WTC11 (cell line): Measurements from ENCODE around the gene HDAC7. TPM values are rescaled to one million over a fixed set of nuclear protein-coding genes. Genes with fewer than 3 reads are reported as not detected.

Experiments used
- ATAC-seq: fragments of 200-7000 bp; cut with Tn5 transposase; 2 replicates; pipeline ENCODE4 v1.10.0; 2021; ENCODE audit warnings: mild to moderate bottlenecking, moderate library complexity
- CTCF ChIA-PET: fragments of 300-600 bp; sonication (Branson Sonifier 250); formaldehyde crosslinking; loops from one replicate; lab custom pipeline; 2021; ENCODE audit warnings: antibody characterized with exemption; lab: Charles Lee
- POLR2A ChIA-PET: fragments of 350-600 bp; sonication (Branson Sonifier 250); formaldehyde crosslinking; loops from one replicate; lab custom pipeline; 2021; ENCODE audit warnings: antibody characterized with exemption; lab: Charles Lee
- DNase-seq: peaks from one replicate; pipeline ENCODE4 v3.0.0; 2021; ENCODE audit warnings: low spot score
- H3K27ac Mint-ChIP-seq: 2 replicates; pipeline ENCODE4 v1.8.0; 2021; ENCODE audit warnings: mixed read lengths
- H3K27me3 Mint-ChIP-seq: 2 replicates; pipeline ENCODE4 v1.8.0; 2021; ENCODE audit warnings: low read depth, mild to moderate bottlenecking, moderate library complexity, mixed read lengths
- H3K36me3 Mint-ChIP-seq: 2 replicates; pipeline ENCODE4 v1.8.0; 2021; ENCODE audit warnings: mixed read lengths
- H3K4me1 Mint-ChIP-seq: 2 replicates; pipeline ENCODE4 v1.8.0; 2022; ENCODE audit warnings: mixed read lengths
- H3K4me3 Mint-ChIP-seq: 2 replicates; pipeline ENCODE4 v1.8.0; 2021; ENCODE audit warnings: mild to moderate bottlenecking, moderate library complexity, mixed read lengths
- H3K9me3 Mint-ChIP-seq: 2 replicates; pipeline ENCODE4 v1.8.0; 2021; ENCODE audit warnings: mixed read lengths
- AR ChIP-seq: fragments of 250-450 bp; sonication (Bioruptor Pico); IDR thresholded peaks from 2 replicates; pipeline ENCODE4 v1.9.0; 2021; ENCODE audit warnings: mild to moderate bottlenecking
- E2F1 ChIP-seq: sonication (generic); formaldehyde crosslinking; IDR thresholded peaks from 2 replicates; pipeline ENCODE4 v1.8.0; 2022; ENCODE audit warnings: mild to moderate bottlenecking, missing genetic modification reagents
- ELF4 ChIP-seq: sonication (generic); formaldehyde crosslinking; IDR thresholded peaks from 2 replicates; pipeline ENCODE4 v1.8.1; 2022; ENCODE audit warnings: low read depth, mild to moderate bottlenecking, moderate library complexity, missing genetic modification reagents
- ETV6 ChIP-seq: sonication (generic); formaldehyde crosslinking; IDR thresholded peaks from 2 replicates; pipeline ENCODE4 v1.8.1; 2022; ENCODE audit warnings: mild to moderate bottlenecking, missing genetic modification reagents
- GRHL2 ChIP-seq: fragments of 250-450 bp; sonication (Bioruptor Pico); IDR thresholded peaks from 2 replicates; pipeline ENCODE4 v1.8.0; 2022; ENCODE audit warnings: mild to moderate bottlenecking, moderate library complexity; ENCODE audit not compliant: insufficient replicate concordance, severe bottlenecking
- HMGXB4 ChIP-seq: sonication (generic); formaldehyde crosslinking; IDR thresholded peaks from 2 replicates; pipeline ENCODE4 v1.8.1; 2023; ENCODE audit warnings: mild to moderate bottlenecking, moderate library complexity, missing genetic modification reagents
- SMAD3 ChIP-seq: sonication (generic); formaldehyde crosslinking; IDR thresholded peaks from 2 replicates; pipeline ENCODE4 v1.8.0; 2022; ENCODE audit warnings: missing genetic modification reagents, mild to moderate bottlenecking, borderline replicate concordance
- SMAD4 ChIP-seq: sonication (generic); formaldehyde crosslinking; IDR thresholded peaks from 2 replicates; pipeline ENCODE4 v1.8.0; 2022; ENCODE audit warnings: mild to moderate bottlenecking, missing genetic modification reagents
- STAT6 ChIP-seq: sonication (generic); formaldehyde crosslinking; conservative IDR thresholded peaks from 2 replicates; pipeline ENCODE4 v1.8.1; 2023; ENCODE audit warnings: mild to moderate bottlenecking, low read depth, missing genetic modification reagents, moderate library complexity
- ZNF232 ChIP-seq: sonication (generic); formaldehyde crosslinking; IDR thresholded peaks from 2 replicates; pipeline ENCODE4 v1.8.0; 2022; ENCODE audit warnings: mild to moderate bottlenecking, missing genetic modification reagents
- ZNF317 ChIP-seq: sonication (generic); formaldehyde crosslinking; IDR thresholded peaks from 2 replicates; pipeline ENCODE4 v1.8.1; 2023; ENCODE audit warnings: low read depth, mild to moderate bottlenecking, moderate library complexity, missing genetic modification reagents, borderline replicate concordance
- ZNF396 ChIP-seq: fragments of 250-450 bp; sonication (Bioruptor Pico); IDR thresholded peaks from 2 replicates; pipeline ENCODE4 v1.8.0; 2021; ENCODE audit warnings: mild to moderate bottlenecking, moderate library complexity, borderline replicate concordance
- total RNA-seq: library from RNA; stranded (reverse); gene quantifications from 3 replicates; pipeline ENCODE4 v1.2.3, GENCODE V29; 2021
- TF ChIP-seq, protein P1 (sequence below): sonication (generic); formaldehyde crosslinking; IDR thresholded peaks from 2 replicates; pipeline ENCODE4 v1.8.0; 2022; ENCODE audit warnings: mild to moderate bottlenecking, missing genetic modification reagents
- TF ChIP-seq, protein P2 (sequence below): fragments of 250-450 bp; sonication (Bioruptor Pico); IDR thresholded peaks from 2 replicates; pipeline ENCODE4 v2.1.2; 2022; ENCODE audit warnings: mild to moderate bottlenecking, moderate library complexity

Gene HDAC7
- total RNA-seq, 1 experiment from 2014 or later = 111 TPM

- POLR2A ChIA-PET = no interaction called here
- no peak for ATAC-seq
- DNase-seq = no peak
- no peak for TF ChIP-seq HMGXB4 (CRISPR knock-in tag)
- TF ChIP-seq, all 79 proteins: peak for 0
- Mint-ChIP-seq H3K4me1 (no peaks in the 10 kb centered on the region), H3K36me3 (no peaks in the 10 kb centered on the region), H3K9me3 (no peaks in the 10 kb centered on the region), H3K4me3 (no peak overlapping the region), H3K27ac (no peak overlapping the region), H3K27me3 (peaks cover 4% of the 10 kb centered on the region)
- CTCF ChIA-PET = interaction anchor here (1.3 to 1.4 kb wide), 2 partner anchors 23 to 45 kb away, joined by 3 to 5 read pairs; partner anchors contain the start of gene VDR
These were observed 40.7 kb upstream of the HDAC7 start for GRCh38 chr12:47860279-47860841.

- no peaks in the 10 kb centered on the region for H3K36me3 Mint-ChIP-seq
- ATAC-seq (no peak), DNase-seq (no peak)
- H3K27ac Mint-ChIP-seq = no peak overlapping the region
- no peak overlapping the region for H3K4me3 Mint-ChIP-seq
- CTCF ChIA-PET = interaction anchor here (0.7 to 1.4 kb wide), 2 partner anchors 21 to 46 kb away, joined by 3 read pairs; no protein-coding TSS in a partner anchor
- no peaks in the 10 kb centered on the region for H3K4me1 Mint-ChIP-seq
- TF ChIP-seq, protein P1, sequence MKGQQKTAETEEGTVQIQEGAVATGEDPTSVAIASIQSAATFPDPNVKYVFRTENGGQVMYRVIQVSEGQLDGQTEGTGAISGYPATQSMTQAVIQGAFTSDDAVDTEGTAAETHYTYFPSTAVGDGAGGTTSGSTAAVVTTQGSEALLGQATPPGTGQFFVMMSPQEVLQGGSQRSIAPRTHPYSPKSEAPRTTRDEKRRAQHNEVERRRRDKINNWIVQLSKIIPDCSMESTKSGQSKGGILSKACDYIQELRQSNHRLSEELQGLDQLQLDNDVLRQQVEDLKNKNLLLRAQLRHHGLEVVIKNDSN (CRISPR knock-in tag) = no peak
- TF ChIP-seq ETV6 (CRISPR knock-in tag) (no peak), E2F1 (CRISPR knock-in tag) (no peak), STAT6 (CRISPR knock-in tag) (no peak), ELF4 (CRISPR knock-in tag) (no peak)
- POLR2A ChIA-PET = no interaction called here
- no peaks in the 10 kb centered on the region for H3K9me3 Mint-ChIP-seq
- peaks cover 4% of the 10 kb centered on the region for H3K27me3 Mint-ChIP-seq
These were observed 39.0 kb upstream of the HDAC7 start for GRCh38 chr12:47858511-47859266.

GRCh38 chr12:47856721-47857575 is 37.2 kb upstream of the HDAC7 start:
- ATAC-seq = no peak
- no peaks in the 10 kb centered on the region for H3K36me3 Mint-ChIP-seq
- H3K27ac Mint-ChIP-seq = no peak overlapping the region
- DNase-seq = no peak
- ChIA-PET CTCF (interaction anchor here (1.7 kb wide), 1 partner anchor 92 kb away, joined by 5 read pairs; no protein-coding TSS in a partner anchor), POLR2A (no interaction called here)
- no peaks in the 10 kb centered on the region for H3K4me1 Mint-ChIP-seq
- H3K27me3 Mint-ChIP-seq = peaks cover 4% of the 10 kb centered on the region
- no peak overlapping the region for H3K4me3 Mint-ChIP-seq
- no peaks in the 10 kb centered on the region for H3K9me3 Mint-ChIP-seq
- no peak for TF ChIP-seq ZNF396
- TF ChIP-seq ETV6 (CRISPR knock-in tag) = no peak
- no peak for TF ChIP-seq AR (CRISPR knock-in tag)
- no peak for TF ChIP-seq SMAD3 (CRISPR knock-in tag)
- TF ChIP-seq, protein P2, sequence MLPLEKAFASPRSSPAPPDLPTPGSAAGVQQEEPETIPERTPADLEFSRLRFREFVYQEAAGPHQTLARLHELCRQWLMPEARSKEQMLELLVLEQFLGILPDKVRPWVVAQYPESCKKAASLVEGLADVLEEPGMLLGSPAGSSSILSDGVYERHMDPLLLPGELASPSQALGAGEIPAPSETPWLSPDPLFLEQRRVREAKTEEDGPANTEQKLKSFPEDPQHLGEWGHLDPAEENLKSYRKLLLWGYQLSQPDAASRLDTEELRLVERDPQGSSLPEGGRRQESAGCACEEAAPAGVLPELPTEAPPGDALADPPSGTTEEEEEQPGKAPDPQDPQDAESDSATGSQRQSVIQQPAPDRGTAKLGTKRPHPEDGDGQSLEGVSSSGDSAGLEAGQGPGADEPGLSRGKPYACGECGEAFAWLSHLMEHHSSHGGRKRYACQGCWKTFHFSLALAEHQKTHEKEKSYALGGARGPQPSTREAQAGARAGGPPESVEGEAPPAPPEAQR (CRISPR knock-in tag) = no peak
- no peak for TF ChIP-seq ZNF232 (CRISPR knock-in tag)
- TF ChIP-seq E2F1 (CRISPR knock-in tag) = no peak
- TF ChIP-seq ZNF317 (CRISPR knock-in tag) = no peak
- no peak for TF ChIP-seq GRHL2 (CRISPR knock-in tag)
- no peak for TF ChIP-seq SMAD4 (CRISPR knock-in tag)
